Coronary artery (tissue), 2 donors: ENCODE data around the gene FHL2.

Experiments
- DNase-seq: peaks from one replicate; pipeline ENCODE4 v3.0.0-alpha.2; 2017; ENCODE audit warnings: low spot score
- H3K27ac ChIP-seq, 2 donors: fragments of 200-600 bp; sonication (generic); one replicate each; pipeline ENCODE4 v1.5.1; 2016 to 2019
- H3K4me3 ChIP-seq: fragments of 200-600 bp; sonication (generic); 2 replicates; pipeline ENCODE4 v1.5.1; 2016; ENCODE audit warnings: mild to moderate bottlenecking, moderate library complexity
- CTCF ChIP-seq: fragments of 200-600 bp; sonication (generic); IDR thresholded peaks from one replicate; pipeline ENCODE4 v1.5.1; 2019; ENCODE audit warnings: antibody characterized with exemption

FHL2 gene

GRCh38 chr2:105375001-105375561 lies 23.8 kb downstream of the FHL2 start:
- Histone ChIP-seq H3K4me3 (no peak overlapping the region), H3K27ac (peak overlapping the region in 1 of 2 donors; percentile 89)
- no peak for DNase-seq
- TF ChIP-seq CTCF: no peak

- peak overlapping the region; percentile 6 for H3K4me3 ChIP-seq
- DNase-seq: no peak
- TF ChIP-seq CTCF: no peak
- peak overlapping the region; percentile 11 to 89 for H3K27ac ChIP-seq
Measured at GRCh38 chr2:105373895-105374401, 24.9 kb downstream of the FHL2 start.

- H3K27ac ChIP-seq: peak overlapping the region; percentile 11 to 89
- H3K4me3 ChIP-seq: peak overlapping the region; percentile 6
- TF ChIP-seq CTCF: no peak
- DNase-seq: no peak
Measured at GRCh38 chr2:105373344-105373781, 25.5 kb downstream of the FHL2 start.

- Histone ChIP-seq H3K27ac (peak overlapping the region in 1 of 2 donors; percentile 38), H3K4me3 (no peak overlapping the region)
- no peak for TF ChIP-seq CTCF
- DNase-seq: no peak
Measured at GRCh38 chr2:105371810-105372209, 27.0 kb downstream of the FHL2 start.

GRCh38 chr2:105371156-105371555 lies 27.7 kb downstream of the FHL2 start:
- no peak overlapping the region for H3K27ac ChIP-seq
- no peak for DNase-seq
- no peak for TF ChIP-seq CTCF

GRCh38 chr2:105369777-105370690 lies 28.8 kb downstream of the FHL2 start:
- peak; percentile 89 for TF ChIP-seq CTCF
- peak; percentile 86 for DNase-seq
- Histone ChIP-seq H3K4me3 (no peak overlapping the region), H3K27ac (no peak overlapping the region)

More at GRCh38 chr2:105371156-105371555, 27.7 kb downstream of the FHL2 start:
- no peak overlapping the region for H3K4me3 ChIP-seq
